HCT116 (cell line): ENCODE results near the gene COL23A1.

ENCODE experiments used
- ATF3 ChIP-seq: IDR thresholded peaks from 2 replicates; pipeline ENCODE4 v1.6.1; 2012
- CEBPB ChIP-seq: IDR thresholded peaks from 2 replicates; pipeline ENCODE4 v1.6.1; 2012; ENCODE audit warnings: low read depth
- CTCF ChIP-seq, 3 experiments: fragments of 200-600 bp in 1 of 3; sonication (generic) in 1 of 3; IDR thresholded peaks in 2 of 3; conservative IDR thresholded peaks in 1 of 3; 2 replicates each; pipeline ENCODE4 v1.5.1; 2012 to 2017; ENCODE audit warnings: low read depth in 2 of 3, low read length in 2 of 3, antibody characterized with exemption in 1 of 3, borderline replicate concordance in 1 of 3, control low read depth in 1 of 3, mild to moderate bottlenecking in 1 of 3, mixed read lengths in 1 of 3, mixed run types in 1 of 3, moderate library complexity in 1 of 3; ENCODE audit not compliant: insufficient read depth in 1 of 3
- FOSL1 ChIP-seq: IDR thresholded peaks from 2 replicates; pipeline ENCODE4 v1.6.1; 2012; ENCODE audit warnings: low read depth
- POLR2AphosphoS5 ChIP-seq: IDR thresholded peaks from 2 replicates; pipeline ENCODE4 v1.6.1; 2011; ENCODE audit warnings: mild to moderate bottlenecking, low read depth, low read length, moderate library complexity
- RAD21 ChIP-seq: IDR thresholded peaks from 2 replicates; pipeline ENCODE4 v1.6.1; 2012; ENCODE audit warnings: low read depth, mild to moderate bottlenecking
- SP1 ChIP-seq: IDR thresholded peaks from 2 replicates; pipeline ENCODE4 v1.6.1; 2012; ENCODE audit warnings: low read depth
- ZBTB33 ChIP-seq: IDR thresholded peaks from 2 replicates; pipeline ENCODE4 v1.6.1; 2011; ENCODE audit warnings: mild to moderate bottlenecking, low read length, moderate library complexity; ENCODE audit not compliant: insufficient replicate concordance; ENCODE audit errors: extremely low read depth
- ZFX ChIP-seq: fragments of 450-650 bp; IDR thresholded peaks from 2 replicates; pipeline ENCODE4 v1.6.1; 2017
- ZNF274 ChIP-seq: fragments of 200-500 bp; sonication (Bioruptor generic); IDR thresholded peaks from 2 replicates; pipeline ENCODE4 v1.6.1; 2014; ENCODE audit warnings: mild to moderate bottlenecking, low read depth, low read length, inconsistent platforms

- no peak for TF ChIP-seq CTCF (IDR thresholded peaks at IDR 0.05 in 2 of 3, conservative IDR thresholded peaks at IDR 0.05 in 1 of 3; ENCODE audit: borderline replicate concordance in 1 of 3, insufficient read depth in 1 of 3, low read depth in 2 of 3, low read length in 2 of 3)
- TF ChIP-seq ZFX: no peak
- no peak for TF ChIP-seq CEBPB
- no peak for TF ChIP-seq ATF3
- no peak for TF ChIP-seq ZNF274
- TF ChIP-seq ZBTB33: no peak
- no peak for TF ChIP-seq POLR2AphosphoS5
- no peak for TF ChIP-seq SP1
- no peak for TF ChIP-seq RAD21
- TF ChIP-seq FOSL1: no peak
Observed at GRCh38 chr5:178241231-178241663, 348.9 kb downstream of the COL23A1 start.
